HG03103 (cell line): ENCODE measurements around the gene NLRP6.

Experiments used
- ATAC-seq: cut with Tn5 transposase; IDR thresholded peaks from one replicate; pipeline ENCODE4 v1.9.1; 2021; ENCODE audit warnings: low read depth; ENCODE audit not compliant: unreplicated experiment

The NLRP6 gene

GRCh38 chr11:255176-255575 lies 23.0 kb upstream of the NLRP6 start:
- ATAC-seq, result no peak

- no peak for ATAC-seq
Observed at GRCh38 chr11:255816-256215, 22.4 kb upstream of the NLRP6 start.

- ATAC-seq, result no peak
Observed at GRCh38 chr11:256952-257737, 21.1 kb upstream of the NLRP6 start.

- no peak for ATAC-seq
Observed at GRCh38 chr11:257766-258493, 20.3 kb upstream of the NLRP6 start.

- no peak for ATAC-seq
Observed at GRCh38 chr11:259413-259812, 18.8 kb upstream of the NLRP6 start.

- no peak for ATAC-seq
Observed at GRCh38 chr11:261624-262023, 16.6 kb upstream of the NLRP6 start.

- no peak for ATAC-seq
Observed at GRCh38 chr11:266676-267439, 11.3 kb upstream of the NLRP6 start.

- ATAC-seq, result no peak
Observed at GRCh38 chr11:267491-267994, 10.7 kb upstream of the NLRP6 start.

- ATAC-seq, result peak; percentile 34
Observed at GRCh38 chr11:268716-269145, 9.5 kb upstream of the NLRP6 start.

- peak; percentile 48 for ATAC-seq
Observed at GRCh38 chr11:269146-269890, 8.9 kb upstream of the NLRP6 start.

GRCh38 chr11:270451-271318 lies 7.5 kb upstream of the NLRP6 start:
- ATAC-seq, result no peak

GRCh38 chr11:271319-271715 lies 6.9 kb upstream of the NLRP6 start:
- no peak for ATAC-seq

- no peak for ATAC-seq
Observed at GRCh38 chr11:272195-272930, 5.8 kb upstream of the NLRP6 start.

- no peak for ATAC-seq
Observed at GRCh38 chr11:272931-273198, 5.3 kb upstream of the NLRP6 start.

- ATAC-seq, result no peak
Observed at GRCh38 chr11:276219-276618, 2.0 kb upstream of the NLRP6 start.

- ATAC-seq, result no peak
Observed at GRCh38 chr11:279040-279965, 1.1 kb downstream of the NLRP6 start.

GRCh38 chr11:279966-280705 lies 1.9 kb downstream of the NLRP6 start:
- ATAC-seq, result no peak
